K562 (cell line): ENCODE data around the gene IRAK3. TPM values are rescaled to one million over a fixed set of nuclear protein-coding genes. Genes with fewer than 3 reads are reported as not detected.
A peak's percentile ranks its signal among the peaks of the same experiment; 100 is the strongest.

Experiments
- CBFB ChIP-seq: sonication (generic); formaldehyde crosslinking; IDR thresholded peaks from 2 replicates; pipeline ENCODE4 v1.4.0; 2020; ENCODE audit warnings: mild to moderate bottlenecking, missing genetic modification reagents
- CSDE1 ChIP-seq, 2 experiments: fragments of 450-650 bp; IDR thresholded peaks; 2 replicates each; pipeline ENCODE4 v1.6.1; 2016; ENCODE audit warnings: mild to moderate bottlenecking in 1 of 2
- DIDO1 ChIP-seq: fragments of 450-650 bp; IDR thresholded peaks from 2 replicates; pipeline ENCODE4 v1.6.1; 2016; ENCODE audit warnings: low read depth, missing biosample characterization, missing genetic modification characterization
- ETV1 ChIP-seq: fragments of 450-650 bp; conservative IDR thresholded peaks from 2 replicates; pipeline ENCODE4 v1.6.1; 2016; ENCODE audit warnings: missing genetic modification characterization, control low read depth, low read depth, missing compliant biosample characterization
- FOS ChIP-seq: IDR thresholded peaks from 3 replicates; pipeline ENCODE4 v1.6.1; 2011; ENCODE audit not compliant: insufficient read length; ENCODE audit errors: extremely low read depth
- HOXB6 ChIP-seq: fragments of 250-450 bp; sonication (Bioruptor Pico); IDR thresholded peaks from 2 replicates; pipeline ENCODE4 v1.5.1; 2022; ENCODE audit warnings: mild to moderate bottlenecking, borderline replicate concordance
- KHSRP ChIP-seq: fragments of 450-650 bp; IDR thresholded peaks from 2 replicates; pipeline ENCODE4 v1.6.1; 2017
- MBD2 ChIP-seq: sonication (generic); IDR thresholded peaks from 2 replicates; pipeline ENCODE4 v1.6.1; 2016; ENCODE audit warnings: low read depth, borderline replicate concordance
- NCOA2 ChIP-seq, 2 experiments: fragments of 450-650 bp; IDR thresholded peaks; 2 replicates each; pipeline ENCODE4 v1.6.1; 2018; ENCODE audit warnings: mild to moderate bottlenecking in 2 of 2, moderate library complexity in 1 of 2; ENCODE audit not compliant: partially characterized antibody in 2 of 2
- OTX1 ChIP-seq: fragments of 450-650 bp; formaldehyde crosslinking; IDR thresholded peaks from 2 replicates; pipeline ENCODE4 v1.4.0; 2022; ENCODE audit warnings: mild to moderate bottlenecking
- POLR2G ChIP-seq: fragments of 200-400 bp; formaldehyde crosslinking; IDR thresholded peaks from 2 replicates; pipeline ENCODE4 v1.6.1; 2017; ENCODE audit warnings: low read depth, mild to moderate bottlenecking, antibody characterized with exemption, low read length, moderate library complexity
- PRPF4 ChIP-seq: fragments of 200-400 bp; formaldehyde crosslinking; IDR thresholded peaks from one replicate; pipeline ENCODE4 v1.6.1; 2017; ENCODE audit warnings: low read length, low read depth, mild to moderate bottlenecking; ENCODE audit not compliant: insufficient read depth, poor library complexity, severe bottlenecking
- SIN3B ChIP-seq: fragments of 450-650 bp; IDR thresholded peaks from 2 replicates; pipeline ENCODE4 v1.6.1; 2017; ENCODE audit warnings: low read depth, mild to moderate bottlenecking, moderate library complexity
- SMARCA4 ChIP-seq: fragments of 450-650 bp; IDR thresholded peaks from 2 replicates; pipeline ENCODE4 v1.6.1; 2016
- TAF1 ChIP-seq: IDR thresholded peaks from 2 replicates; pipeline ENCODE4 v1.6.1; 2011; ENCODE audit warnings: mild to moderate bottlenecking, low read length, moderate library complexity; ENCODE audit not compliant: insufficient read depth, control insufficient read depth, severe bottlenecking; ENCODE audit errors: extremely low read depth
- TAF15 ChIP-seq: fragments of 200-400 bp; formaldehyde crosslinking; IDR thresholded peaks from 2 replicates; pipeline ENCODE4 v1.6.1; 2017; ENCODE audit warnings: mild to moderate bottlenecking, low read depth, low read length, moderate library complexity
- TAF9B ChIP-seq: fragments of 450-650 bp; IDR thresholded peaks from 2 replicates; pipeline ENCODE4 v1.6.1; 2018; ENCODE audit warnings: mild to moderate bottlenecking; ENCODE audit not compliant: partially characterized antibody
- TBL1XR1 ChIP-seq, 2 experiments: IDR thresholded peaks; 2 replicates each; pipeline ENCODE4 v1.6.1; 2012; ENCODE audit warnings: improper control_type of control experiment in 2 of 2, low read length in 2 of 2, mild to moderate bottlenecking in 1 of 2
- U2AF1 ChIP-seq: fragments of 200-400 bp; formaldehyde crosslinking; optimal IDR thresholded peaks from 2 replicates; pipeline ENCODE3; 2017; ENCODE audit warnings: mild to moderate bottlenecking, low read depth, low read length, moderate library complexity
- ZFP36 ChIP-seq: fragments of 150-350 bp; IDR thresholded peaks from 2 replicates; pipeline ENCODE4 v1.6.1; 2018; ENCODE audit warnings: low read length, low read depth; ENCODE audit not compliant: partially characterized antibody
- ZNF584 ChIP-seq: fragments of 200-800 bp; sonication (Bioruptor generic); IDR thresholded peaks from 2 replicates; pipeline ENCODE4 v1.6.1; 2016; ENCODE audit warnings: low read depth, mild to moderate bottlenecking, missing genetic modification characterization, missing compliant biosample characterization
- ZNF830 ChIP-seq: fragments of 250-450 bp; sonication (Bioruptor Pico); IDR thresholded peaks from 2 replicates; pipeline ENCODE4 v1.5.0; 2021; ENCODE audit warnings: mild to moderate bottlenecking
- polyA plus RNA-seq, 8 experiments: library from polyadenylated mRNA; depleted of rRNA in 4 of 8; stranded (reverse) in 5 of 8; unstranded in 3 of 8; fragments of >200 nt; fragmentation: Nextera tagmentation in 2 of 8; fragmentation: Illumina TruSeq in 1 of 8; extraction: Ambion mirVana in 2 of 8; extraction: Trizol in 1 of 8; gene quantifications; 2 replicates each; pipeline versions ENCODE4 v1.2.1 to v1.2.3, GENCODE V29; 2011 to 2014; ENCODE audit warnings: inconsistent platforms in 1 of 8, missing spikeins in 1 of 8
- total RNA-seq, 7 experiments: library from RNA; depleted of rRNA in 6 of 7; stranded (reverse); fragments of >200 nt in 6 of 7; fragmentation: Illumina TruSeq in 2 of 7; extraction: Trizol in 2 of 7; gene quantifications; 2 replicates each; pipeline versions ENCODE4 v1.2.1 to v1.2.3, GENCODE V29; 2011 to 2021; ENCODE audit warnings: low replicate concordance in 1 of 7
- TF ChIP-seq, protein P1 (sequence below): fragments of 200-400 bp; formaldehyde crosslinking; IDR thresholded peaks from 2 replicates; pipeline ENCODE4 v1.6.1; 2017; ENCODE audit warnings: mild to moderate bottlenecking, low read depth, low read length, moderate library complexity
- TF ChIP-seq, protein P2 (sequence below): fragments of 450-650 bp; IDR thresholded peaks from 2 replicates; pipeline ENCODE4 v1.6.1; 2014; ENCODE audit warnings: low read depth, mild to moderate bottlenecking, moderate library complexity, borderline replicate concordance
- TF ChIP-seq, protein P3 (sequence below): fragments of 250-450 bp; sonication (Bioruptor Pico); IDR thresholded peaks from 2 replicates; pipeline ENCODE4 v1.6.1; 2021; ENCODE audit warnings: mild to moderate bottlenecking

Gene IRAK3
- total and polyA plus RNA-seq, 9 of the 15 experiments (the other 6 are each of a cell fraction or from before 2014, with no cell fraction given): 0.06 to 0.09 (median 0.07) TPM; not detected in 6

DNA sequence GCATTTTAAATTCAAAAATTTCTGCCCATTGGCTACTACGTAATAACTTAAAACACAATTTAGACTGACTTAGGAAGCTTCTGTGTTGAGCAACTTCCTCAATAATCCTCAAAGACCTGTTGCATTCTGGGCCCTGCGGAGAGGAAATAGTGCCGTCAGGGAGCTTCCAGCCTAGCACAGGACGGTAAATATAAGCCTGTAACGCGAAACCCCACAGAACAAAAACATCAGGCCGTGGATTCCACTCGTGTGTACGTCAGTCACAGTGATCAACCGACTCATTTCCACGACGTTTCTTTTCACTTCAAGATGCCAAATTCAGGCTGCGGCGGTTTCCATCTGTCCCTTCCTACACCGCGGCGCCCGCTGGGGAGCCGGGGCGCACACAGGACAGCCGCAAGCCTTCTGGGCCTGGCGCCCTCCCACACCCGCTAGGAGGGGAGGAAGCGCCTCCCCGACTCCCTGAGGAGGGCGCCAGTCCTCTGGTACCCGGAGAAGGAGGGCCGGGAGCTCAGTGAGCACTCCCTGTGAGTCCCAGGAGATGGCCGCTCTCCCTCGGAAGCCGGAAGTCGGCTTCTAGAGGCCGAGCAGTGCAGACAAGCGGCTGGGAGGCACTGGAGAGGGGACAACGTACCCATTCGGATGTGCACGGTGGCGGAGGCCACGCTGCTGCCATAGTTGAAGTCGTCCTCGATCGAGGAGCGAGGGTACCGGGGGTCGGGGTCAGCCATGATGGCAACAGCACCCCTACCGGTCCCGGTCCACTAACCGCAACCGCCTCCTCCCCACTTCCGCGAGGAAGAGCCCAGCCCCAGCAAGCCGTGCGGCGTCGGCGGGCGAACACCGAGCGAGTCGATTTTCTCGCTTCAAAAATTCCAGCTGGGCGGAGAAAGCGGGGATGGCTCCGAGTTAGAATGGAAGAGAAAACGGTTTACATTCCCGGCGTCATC is 19.5 kb upstream of the IRAK3 start, which contains the start of gene TMBIM4 (continued):
- TF ChIP-seq KHSRP (no peak), TAF15 (no peak), NCOA2 (IDR thresholded peaks at IDR 0.05; ENCODE audit: partially characterized antibody in 2 of 2) (no peak), CBFB (CRISPR knock-in tag) (peak; percentile 99), MBD2 (peak; percentile 46), SIN3B (peak; percentile 76), ZNF830 (no peak), ZNF584 (no peak), TAF9B (peak; percentile 84), HOXB6 (no peak), TBL1XR1 (IDR thresholded peaks at IDR 0.05; ENCODE audit: low read length in 2 of 2) (peak in 1 of 2 experiments; percentile 86; a peak in 2 of 4 replicates), POLR2G (peak; percentile 98), ZFP36 (no peak), CSDE1 (IDR thresholded peaks at IDR 0.05) (0 out of 4 replicates have a peak, but pooled peaks of 1 of the 2 experiments have one; percentile 40), PRPF4 (peak; percentile 47), ETV1 (tag) (peak; percentile 97), DIDO1 (tag) (peak; percentile 64; the same call in 1 of the 2 replicates), TAF1 (peak; percentile 82), FOS (no peak), U2AF1 (no peak), SMARCA4 (peak; percentile 20; the same call in 1 of the 2 replicates), OTX1 (no peak)
- TF ChIP-seq, protein P1, sequence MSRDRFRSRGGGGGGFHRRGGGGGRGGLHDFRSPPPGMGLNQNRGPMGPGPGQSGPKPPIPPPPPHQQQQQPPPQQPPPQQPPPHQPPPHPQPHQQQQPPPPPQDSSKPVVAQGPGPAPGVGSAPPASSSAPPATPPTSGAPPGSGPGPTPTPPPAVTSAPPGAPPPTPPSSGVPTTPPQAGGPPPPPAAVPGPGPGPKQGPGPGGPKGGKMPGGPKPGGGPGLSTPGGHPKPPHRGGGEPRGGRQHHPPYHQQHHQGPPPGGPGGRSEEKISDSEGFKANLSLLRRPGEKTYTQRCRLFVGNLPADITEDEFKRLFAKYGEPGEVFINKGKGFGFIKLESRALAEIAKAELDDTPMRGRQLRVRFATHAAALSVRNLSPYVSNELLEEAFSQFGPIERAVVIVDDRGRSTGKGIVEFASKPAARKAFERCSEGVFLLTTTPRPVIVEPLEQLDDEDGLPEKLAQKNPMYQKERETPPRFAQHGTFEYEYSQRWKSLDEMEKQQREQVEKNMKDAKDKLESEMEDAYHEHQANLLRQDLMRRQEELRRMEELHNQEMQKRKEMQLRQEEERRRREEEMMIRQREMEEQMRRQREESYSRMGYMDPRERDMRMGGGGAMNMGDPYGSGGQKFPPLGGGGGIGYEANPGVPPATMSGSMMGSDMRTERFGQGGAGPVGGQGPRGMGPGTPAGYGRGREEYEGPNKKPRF: no peak
- TF ChIP-seq, protein P2, sequence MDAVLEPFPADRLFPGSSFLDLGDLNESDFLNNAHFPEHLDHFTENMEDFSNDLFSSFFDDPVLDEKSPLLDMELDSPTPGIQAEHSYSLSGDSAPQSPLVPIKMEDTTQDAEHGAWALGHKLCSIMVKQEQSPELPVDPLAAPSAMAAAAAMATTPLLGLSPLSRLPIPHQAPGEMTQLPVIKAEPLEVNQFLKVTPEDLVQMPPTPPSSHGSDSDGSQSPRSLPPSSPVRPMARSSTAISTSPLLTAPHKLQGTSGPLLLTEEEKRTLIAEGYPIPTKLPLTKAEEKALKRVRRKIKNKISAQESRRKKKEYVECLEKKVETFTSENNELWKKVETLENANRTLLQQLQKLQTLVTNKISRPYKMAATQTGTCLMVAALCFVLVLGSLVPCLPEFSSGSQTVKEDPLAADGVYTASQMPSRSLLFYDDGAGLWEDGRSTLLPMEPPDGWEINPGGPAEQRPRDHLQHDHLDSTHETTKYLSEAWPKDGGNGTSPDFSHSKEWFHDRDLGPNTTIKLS: peak; percentile 76
- TF ChIP-seq, protein P3, sequence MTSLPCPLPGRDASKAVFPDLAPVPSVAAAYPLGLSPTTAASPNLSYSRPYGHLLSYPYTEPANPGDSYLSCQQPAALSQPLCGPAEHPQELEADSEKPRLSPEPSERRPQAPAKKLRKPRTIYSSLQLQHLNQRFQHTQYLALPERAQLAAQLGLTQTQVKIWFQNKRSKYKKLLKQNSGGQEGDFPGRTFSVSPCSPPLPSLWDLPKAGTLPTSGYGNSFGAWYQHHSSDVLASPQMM: no peak
